ENCODE measurements around the gene FECH.

FECH gene

GRCh38 chr18:57576316-57576715 is 10.2 kb downstream of the FECH start:
- Histone ChIP-seq H3K79me2 (ENCODE audit: insufficient read depth, low read length) (no peaks in the 10 kb centered on the region), H3K36me3 (ENCODE audit: insufficient read depth, low read length) (peaks cover 69% of the 10 kb centered on the region), H3K9me3 (ENCODE audit: low read length) (no peaks in the 10 kb centered on the region), H3K4me1 (ENCODE audit: insufficient read depth, low read length, severe bottlenecking) (peaks cover 21% of the 10 kb centered on the region), H3K27ac (ENCODE audit: low read depth, low read length, poor library complexity, severe bottlenecking) (no peak overlapping the region), H2AFZ (ENCODE audit: low read length) (no peak overlapping the region), H3K4me3 (ENCODE audit: low read depth, low read length, poor library complexity, severe bottlenecking) (no peak overlapping the region), H3K4me2 (ENCODE audit: low read length) (no peak overlapping the region), H3K9ac (ENCODE audit: low read length) (no peak overlapping the region), H3K27me3 (ENCODE audit: insufficient read depth, low read length) (no peaks in the 10 kb centered on the region), H3F3A (ENCODE audit: insufficient read depth, low read length) (no peaks in the 10 kb centered on the region), H4K20me1 (ENCODE audit: insufficient read depth, low read length) (no peaks in the 10 kb centered on the region), H3K9me2 (ENCODE audit: low read depth, low read length) (no peaks in the 10 kb centered on the region)
- no peak for TF ChIP-seq CTCF (IDR thresholded peaks at IDR 0.05; ENCODE audit: low read length)
- TF ChIP-seq EZH2 (IDR thresholded peaks at IDR 0.05; ENCODE audit: borderline replicate concordance, low read length), result no peak

GRCh38 chr18:57575542-57575941 is 11.0 kb downstream of the FECH start:
- H3K9me3 ChIP-seq (ENCODE audit: low read length), result no peaks in the 10 kb centered on the region
- TF ChIP-seq EZH2 (IDR thresholded peaks at IDR 0.05; ENCODE audit: borderline replicate concordance, low read length) (no peak), CTCF (IDR thresholded peaks at IDR 0.05; ENCODE audit: low read length) (no peak)

GRCh38 chr18:57574866-57575265 is 11.6 kb downstream of the FECH start:
- H3K4me2 ChIP-seq (ENCODE audit: low read length), result no peak overlapping the region
- no peak overlapping the region for H3K27ac ChIP-seq (ENCODE audit: low read depth, low read length, poor library complexity, severe bottlenecking)
- H3K9me3 ChIP-seq (ENCODE audit: low read length), result no peaks in the 10 kb centered on the region
- peaks cover 83% of the 10 kb centered on the region for H3K36me3 ChIP-seq (ENCODE audit: insufficient read depth, low read length)
- H3F3A ChIP-seq (ENCODE audit: insufficient read depth, low read length), result no peaks in the 10 kb centered on the region
- no peaks in the 10 kb centered on the region for H4K20me1 ChIP-seq (ENCODE audit: insufficient read depth, low read length)
- H3K9me2 ChIP-seq (ENCODE audit: low read depth, low read length), result no peaks in the 10 kb centered on the region
- TF ChIP-seq CTCF (IDR thresholded peaks at IDR 0.05; ENCODE audit: low read length), result no peak
- TF ChIP-seq EZH2 (IDR thresholded peaks at IDR 0.05; ENCODE audit: borderline replicate concordance, low read length), result no peak
- H2AFZ ChIP-seq (ENCODE audit: low read length), result no peak overlapping the region
- no peaks in the 10 kb centered on the region for H3K27me3 ChIP-seq (ENCODE audit: insufficient read depth, low read length)
- no peak overlapping the region for H3K9ac ChIP-seq (ENCODE audit: low read length)
- H3K79me2 ChIP-seq (ENCODE audit: insufficient read depth, low read length), result no peaks in the 10 kb centered on the region
- no peak overlapping the region for H3K4me3 ChIP-seq (ENCODE audit: low read depth, low read length, poor library complexity, severe bottlenecking)
- peaks cover 7% of the 10 kb centered on the region for H3K4me1 ChIP-seq (ENCODE audit: insufficient read depth, low read length, severe bottlenecking)

More at GRCh38 chr18:57575542-57575941, 11.0 kb downstream of the FECH start:
- H3K36me3 ChIP-seq (ENCODE audit: insufficient read depth, low read length), result peaks cover 77% of the 10 kb centered on the region
- no peak overlapping the region for H2AFZ ChIP-seq (ENCODE audit: low read length)
- H3K4me3 ChIP-seq (ENCODE audit: low read depth, low read length, poor library complexity, severe bottlenecking), result no peak overlapping the region
- no peaks in the 10 kb centered on the region for H4K20me1 ChIP-seq (ENCODE audit: insufficient read depth, low read length)
- H3K27ac ChIP-seq (ENCODE audit: low read depth, low read length, poor library complexity, severe bottlenecking), result no peak overlapping the region
- H3K9ac ChIP-seq (ENCODE audit: low read length), result no peak overlapping the region
- no peaks in the 10 kb centered on the region for H3K27me3 ChIP-seq (ENCODE audit: insufficient read depth, low read length)
- no peaks in the 10 kb centered on the region for H3K9me2 ChIP-seq (ENCODE audit: low read depth, low read length)
- H3K79me2 ChIP-seq (ENCODE audit: insufficient read depth, low read length), result no peaks in the 10 kb centered on the region
- no peak overlapping the region for H3K4me2 ChIP-seq (ENCODE audit: low read length)
- no peaks in the 10 kb centered on the region for H3F3A ChIP-seq (ENCODE audit: insufficient read depth, low read length)
- peaks cover 13% of the 10 kb centered on the region for H3K4me1 ChIP-seq (ENCODE audit: insufficient read depth, low read length, severe bottlenecking)

All from OCI-LY1 (cell line).